H1 (cell line): Measurements from ENCODE around the gene MPV17. TPM values are rescaled to one million over a fixed set of nuclear protein-coding genes. Genes with fewer than 3 reads are reported as not detected.

Experiments used
- CTCF ChIA-PET: fragments of 300-600 bp; sonication (Branson Sonifier 250); formaldehyde crosslinking; loops from one replicate; lab custom pipeline; 2021; ENCODE audit not compliant: partially characterized antibody; lab: Charles Lee
- POLR2A ChIA-PET: fragments of 300-600 bp; sonication (Branson Sonifier 250); formaldehyde crosslinking; loops from one replicate; lab custom pipeline; 2021; ENCODE audit warnings: inconsistent platforms; ENCODE audit not compliant: partially characterized antibody; lab: Charles Lee
- DNase-seq, 2 experiments: peaks; one replicate each; pipeline versions ENCODE4 v3.0.0 to v3.0.0-alpha.2; 2010 to 2022; ENCODE audit warnings: low spot score in 2 of 2, low read depth in 1 of 2, mixed read lengths in 1 of 2
- FAIRE-seq: peaks from 2 replicates; lab custom pipeline; 2011; peaks lifted over from hg19 to GRCh38; lab: Jason Lieb, UNC
- H2AFZ ChIP-seq: 2 replicates; pipeline ENCODE4 v1.8.1; 2012; ENCODE audit warnings: low read length, inconsistent platforms
- H2AK5ac ChIP-seq: 2 replicates; pipeline ENCODE4 v1.6.1; 2013; ENCODE audit warnings: low read depth, low read length
- H2BK120ac ChIP-seq: replicated peaks from 2 replicates; pipeline ENCODE3; 2013; ENCODE audit warnings: low read depth, low read length, inconsistent platforms
- H2BK12ac ChIP-seq: 2 replicates; pipeline ENCODE4 v1.6.1; 2013; ENCODE audit warnings: low read depth, low read length
- H2BK15ac ChIP-seq: 2 replicates; pipeline ENCODE4 v1.6.1; 2013; ENCODE audit warnings: low read length
- H2BK20ac ChIP-seq: 2 replicates; pipeline ENCODE4 v1.6.1; 2013; ENCODE audit warnings: low read length
- H2BK5ac ChIP-seq: 2 replicates; pipeline ENCODE4 v1.6.1; 2013; ENCODE audit warnings: low read depth, low read length
- H3K14ac ChIP-seq: 2 replicates; pipeline ENCODE4 v1.6.1; 2013; ENCODE audit warnings: inconsistent platforms; ENCODE audit not compliant: insufficient read length
- H3K18ac ChIP-seq: 2 replicates; pipeline ENCODE4 v1.6.1; 2013; ENCODE audit warnings: low read length; ENCODE audit errors: extremely low read depth
- H3K23ac ChIP-seq: 2 replicates; pipeline ENCODE4 v1.6.1; 2013; ENCODE audit warnings: inconsistent platforms; ENCODE audit not compliant: insufficient read length
- H3K23me2 ChIP-seq: 2 replicates; pipeline ENCODE4 v1.6.1; 2013; ENCODE audit warnings: low read depth, low read length
- H3K27ac ChIP-seq: 2 replicates; pipeline ENCODE4 v1.6.1; 2011; ENCODE audit warnings: low read depth, low read length, inconsistent platforms
- H3K27me3 ChIP-seq, 4 experiments: replicated peaks in 1 of 4; 1 replicate in 1 of 4; 2 replicates in 3 of 4; pipeline versions ENCODE4 v1.6.1 to v1.8.1; 2011 to 2013; ENCODE audit warnings: low read length in 3 of 4, mild to moderate bottlenecking in 3 of 4, inconsistent platforms in 2 of 4, mixed read lengths in 2 of 4, moderate library complexity in 1 of 4; ENCODE audit not compliant: control insufficient read depth in 3 of 4, insufficient read depth in 3 of 4; ENCODE audit errors: extremely low read depth in 1 of 4
- H3K36me3 ChIP-seq, 4 experiments: 2 replicates each; pipeline versions ENCODE4 v1.6.1 to v1.8.1; 2011 to 2013; ENCODE audit warnings: mild to moderate bottlenecking in 4 of 4, low read length in 3 of 4, moderate library complexity in 2 of 4, control low read depth in 1 of 4, inconsistent platforms in 1 of 4; ENCODE audit not compliant: insufficient read depth in 4 of 4, control insufficient read depth in 2 of 4
- H3K4ac ChIP-seq: replicated peaks from 2 replicates; pipeline ENCODE3; 2013; ENCODE audit warnings: low read length, low read depth, mixed read lengths, inconsistent platforms; ENCODE audit not compliant: insufficient read length
- H3K4me1 ChIP-seq, 4 experiments: replicated peaks in 1 of 4; 1 replicate in 1 of 4; 2 replicates in 3 of 4; pipeline versions ENCODE4 v1.6.1 to v1.8.1; 2011 to 2013; ENCODE audit warnings: low read length in 3 of 4, inconsistent platforms in 2 of 4, mixed read lengths in 1 of 4; ENCODE audit not compliant: insufficient read depth in 4 of 4, control insufficient read depth in 3 of 4
- H3K4me2 ChIP-seq, 2 experiments: 2 replicates each; pipeline versions ENCODE4 v1.6.1 to v1.8.1; 2011 to 2013; ENCODE audit warnings: low read depth in 2 of 2, low read length in 2 of 2, control low read depth in 1 of 2, inconsistent platforms in 1 of 2, mild to moderate bottlenecking in 1 of 2; ENCODE audit not compliant: insufficient read depth in 1 of 2
- H3K4me3 ChIP-seq, 4 experiments: fragments of 200-600, 300-600 bp in 1 of 4; sonication (generic), shearing (Covaris generic), sonication (Bioruptor Twin) in 1 of 4; 2 replicates each; pipeline versions ENCODE4 v1.5.1 to v1.8.1; 2011 to 2016; ENCODE audit warnings: low read length in 4 of 4, low read depth in 3 of 4, control low read depth in 2 of 4, inconsistent platforms in 2 of 4, mild to moderate bottlenecking in 2 of 4, mixed read lengths in 1 of 4, moderate library complexity in 1 of 4; ENCODE audit not compliant: insufficient read depth in 2 of 4; ENCODE audit errors: extremely low read depth in 1 of 4
- H3K56ac ChIP-seq: replicated peaks from 2 replicates; pipeline ENCODE3; 2013; ENCODE audit warnings: low read depth, mild to moderate bottlenecking, mixed read lengths, low read length, inconsistent platforms; ENCODE audit not compliant: insufficient read length
- H3K79me1 ChIP-seq: 2 replicates; pipeline ENCODE4 v1.6.1; 2013; ENCODE audit warnings: low read depth, low read length, control low read depth
- H3K79me2 ChIP-seq, 2 experiments: 2 replicates each; pipeline versions ENCODE4 v1.6.1 to v1.8.1; 2012 to 2013; ENCODE audit warnings: low read length in 2 of 2, mild to moderate bottlenecking in 2 of 2, inconsistent platforms in 1 of 2; ENCODE audit not compliant: insufficient read depth in 2 of 2, control insufficient read depth in 1 of 2
- H3K9ac ChIP-seq, 4 experiments: replicated peaks in 1 of 4; 1 replicate in 1 of 4; 2 replicates in 3 of 4; pipeline versions ENCODE4 v1.6.1 to v1.8.1; 2011 to 2013; ENCODE audit warnings: low read depth in 3 of 4, low read length in 3 of 4, control low read depth in 2 of 4, mild to moderate bottlenecking in 2 of 4, moderate library complexity in 2 of 4, inconsistent platforms in 1 of 4; ENCODE audit errors: extremely low read depth in 1 of 4
- H3K9me3 ChIP-seq, 2 experiments: 2 replicates each; pipeline versions ENCODE4 v1.6.1 to v1.8.1; 2012 to 2013; ENCODE audit warnings: mild to moderate bottlenecking in 2 of 2, moderate library complexity in 2 of 2, control low read depth in 1 of 2, inconsistent platforms in 1 of 2, low read depth in 1 of 2, low read length in 1 of 2, mixed read lengths in 1 of 2; ENCODE audit not compliant: insufficient read depth in 2 of 2
- H4K20me1 ChIP-seq, 2 experiments: replicated peaks in 1 of 2; 2 replicates each; pipeline versions ENCODE3 to v1.8.1; 2011 to 2013; ENCODE audit warnings: inconsistent platforms in 2 of 2, low read length in 2 of 2, mild to moderate bottlenecking in 1 of 2; ENCODE audit not compliant: insufficient read depth in 2 of 2, control insufficient read depth in 1 of 2
- H4K5ac ChIP-seq: 2 replicates; pipeline ENCODE4 v1.6.1; 2013; ENCODE audit warnings: low read length, low read depth, mixed read lengths, inconsistent platforms; ENCODE audit not compliant: insufficient read length
- H4K8ac ChIP-seq: 2 replicates; pipeline ENCODE4 v1.8.0; 2013; ENCODE audit warnings: mild to moderate bottlenecking, moderate library complexity, low read length, inconsistent platforms; ENCODE audit not compliant: insufficient read depth; ENCODE audit errors: extremely low read depth
- H4K91ac ChIP-seq: replicated peaks from 2 replicates; pipeline ENCODE3; 2013; ENCODE audit warnings: low read length, mixed read lengths, inconsistent platforms; ENCODE audit not compliant: insufficient read length
- FOSL1 ChIP-seq: IDR thresholded peaks from 2 replicates; pipeline ENCODE4 v1.6.1; 2011; ENCODE audit warnings: mild to moderate bottlenecking, low read depth, low read length, moderate library complexity; ENCODE audit not compliant: insufficient read depth
- SIX5 ChIP-seq: IDR thresholded peaks from 2 replicates; pipeline ENCODE4 v1.6.1; 2011; ENCODE audit warnings: mild to moderate bottlenecking, low read depth, low read length
- polyA plus RNA-seq, 7 experiments: library from polyadenylated mRNA; depleted of rRNA in 3 of 7; stranded (reverse) in 5 of 7; unstranded in 2 of 7; fragments of >200 nt in 5 of 7; fragments of 200-250 nt in 2 of 7; gene quantifications; 1 replicate in 5 of 7; 2 replicates in 1 of 7; 4 replicates in 1 of 7; pipeline versions ENCODE4 v1.2.1 to v1.2.3, GENCODE V29; 2011 to 2013; ENCODE audit warnings: missing spikeins in 2 of 7, mixed read lengths in 2 of 7
- total RNA-seq: library from RNA; stranded (reverse); fragmentation: NEBNext Ultra II Directional; extraction: Animal tissue kit (Norgen Biotek cat#: 25700); gene quantifications from 2 replicates; pipeline ENCODE4 v1.2.1, GENCODE V29; 2021

MPV17 gene
- total and polyA plus RNA-seq, 2 of the 8 experiments (the other 6 are each of a cell fraction or from before 2014, with no cell fraction given), result 45.2 to 181 TPM

GRCh38 chr2:27265536-27265870 is 57.4 kb downstream of the MPV17 start:
- Histone ChIP-seq H3K27ac (no peak overlapping the region), H2AK5ac (peak overlapping the region; percentile 2; the same call in 1 of the 2 replicates), H2BK5ac (no peak overlapping the region), H3K4me2 (peak overlapping the region in 1 of 2 experiments; percentile 99; a peak in 3 of 4 replicates), H2BK12ac (peak overlapping the region; percentile 82; the same call in 1 of the 2 replicates)
- FAIRE-seq (no peak), DNase-seq (no peak)
- TF ChIP-seq FOSL1 (no peak), SIX5 (no peak)
- TF ChIP-seq, all 59 proteins: peak for 0
- peaks cover 39 to 66% (median 58%) of the 10 kb centered on the region in 4 experiments for H3K27me3 ChIP-seq
- peak overlapping the region; percentile 3; the same call in 1 of the 2 replicates for H3K18ac ChIP-seq
- H4K5ac ChIP-seq, result no peak overlapping the region
- H2AFZ ChIP-seq, result 0 out of 2 replicates have a peak overlapping the region, but pooled peaks have one; percentile 52
- H3K79me2 ChIP-seq, result peaks cover 0 to 2% of the 10 kb centered on the region in 2 experiments; a peak in 1 of 4 replicates
- H2BK120ac ChIP-seq, result no peak overlapping the region
- peak overlapping the region in 1 of 4 experiments; percentile 85; a peak in 2 of 8 replicates for H3K4me3 ChIP-seq
- no peak overlapping the region for H3K56ac ChIP-seq
- peaks cover 3 to 19% (median 14%) of the 10 kb centered on the region in 4 experiments for H3K4me1 ChIP-seq
- H2BK15ac ChIP-seq, result peak overlapping the region; percentile 53
- H3K14ac ChIP-seq, result no peak overlapping the region
- H3K23ac ChIP-seq, result no peak overlapping the region
- ChIA-PET CTCF (interaction anchor here (0.7 to 14.1 kb wide), 22 partner anchors 8 to 239 kb away, joined by 3 to 288 read pairs (median 6); partner anchors contain the start of genes ABHD1, DNAJC5G, EIF2B4 and SNX17), POLR2A (interaction anchor here (0.9 to 8.2 kb wide), 9 partner anchors 9 to 90 kb away, joined by 3 to 71 read pairs (median 5); partner anchors contain the start of genes ATRAID, CAD, DNAJC5G and SLC5A6)
- H3K23me2 ChIP-seq, result peaks cover 19% of the 10 kb centered on the region; the same call in 1 of the 2 replicates
- no peak overlapping the region for H3K9ac ChIP-seq
- peak overlapping the region; percentile 16; the same call in 1 of the 2 replicates for H2BK20ac ChIP-seq
- H4K20me1 ChIP-seq, result peaks cover 0 to 4% of the 10 kb centered on the region in 2 experiments
- peak overlapping the region; percentile 34 for H4K91ac ChIP-seq
- H3K4ac ChIP-seq, result no peak overlapping the region
- no peaks in the 10 kb centered on the region for H3K36me3 ChIP-seq
- no peaks in the 10 kb centered on the region for H3K79me1 ChIP-seq
- H4K8ac ChIP-seq, result no peak overlapping the region
- no peaks in the 10 kb centered on the region for H3K9me3 ChIP-seq
